ENCODE results near the gene EML5.

- TF ChIP-seq POLR2A (IDR thresholded peaks at IDR 0.05; ENCODE audit: low read depth) = no peak
- TF ChIP-seq CTCF (IDR thresholded peaks at IDR 0.05) = no peak
- TF ChIP-seq EP300 (IDR thresholded peaks at IDR 0.05) = no peak
- no peak for TF ChIP-seq POLR2AphosphoS5 (IDR thresholded peaks at IDR 0.05)
Observed at GRCh38 chr14:88607829-88608228, 184.9 kb downstream of the EML5 start.
